HEK293T (cell line): ENCODE data around the gene PPP2R5D.

Experiments used
- CTCF ChIA-PET: fragments of 350-600 bp; formaldehyde crosslinking; extraction: SDS; loops from one replicate; lab custom pipeline; 2021; ENCODE audit warnings: antibody characterized with exemption, inconsistent platforms; lab: Yijun Ruan, JAX
- POLR2A ChIA-PET: fragments of 350-600 bp; formaldehyde crosslinking; extraction: SDS; loops from one replicate; lab custom pipeline; 2020; ENCODE audit warnings: antibody characterized with exemption, inconsistent platforms; lab: Yijun Ruan, JAX
- DNase-seq: peaks from one replicate; pipeline ENCODE4 v3.0.0; 2012; ENCODE audit warnings: mixed read lengths; ENCODE audit errors: extremely low spot score
- ARNT ChIP-seq: fragments of 450-650 bp; IDR thresholded peaks from 2 replicates; pipeline ENCODE4 v1.6.1; 2017; ENCODE audit warnings: mild to moderate bottlenecking
- BHLHE40 ChIP-seq: fragments of 450-650 bp; IDR thresholded peaks from 2 replicates; pipeline ENCODE4 v1.6.1; 2016; ENCODE audit warnings: mild to moderate bottlenecking, moderate library complexity, borderline replicate concordance
- CTBP1 ChIP-seq: fragments of 450-650 bp; IDR thresholded peaks from 2 replicates; pipeline ENCODE4 v1.6.1; 2016; ENCODE audit warnings: borderline replicate concordance
- ELF4 ChIP-seq: fragments of 450-650 bp; IDR thresholded peaks from 2 replicates; pipeline ENCODE4 v1.6.1; 2017; ENCODE audit warnings: antibody characterized with exemption
- FOXA1 ChIP-seq: fragments of 450-650 bp; IDR thresholded peaks from 2 replicates; pipeline ENCODE4 v1.6.1; 2016; ENCODE audit warnings: mild to moderate bottlenecking
- FOXK2 ChIP-seq: fragments of 450-650 bp; IDR thresholded peaks from 2 replicates; pipeline ENCODE4 v1.6.1; 2016; ENCODE audit warnings: mild to moderate bottlenecking
- FOXM1 ChIP-seq: fragments of 450-650 bp; IDR thresholded peaks from 2 replicates; pipeline ENCODE4 v1.6.1; 2017; ENCODE audit warnings: mild to moderate bottlenecking, borderline replicate concordance
- HDGF ChIP-seq: fragments of 450-650 bp; IDR thresholded peaks from 2 replicates; pipeline ENCODE4 v1.6.1; 2017; ENCODE audit warnings: antibody characterized with exemption, borderline replicate concordance
- L3MBTL2 ChIP-seq: fragments of 450-650 bp; conservative IDR thresholded peaks from 2 replicates; pipeline ENCODE4 v1.6.1; 2016; ENCODE audit warnings: mild to moderate bottlenecking
- LEF1 ChIP-seq: fragments of 450-650 bp; IDR thresholded peaks from 2 replicates; pipeline ENCODE4 v1.6.1; 2017; ENCODE audit warnings: mild to moderate bottlenecking, borderline replicate concordance
- NFRKB ChIP-seq: fragments of 450-650 bp; IDR thresholded peaks from 2 replicates; pipeline ENCODE4 v1.6.1; 2016; ENCODE audit warnings: mild to moderate bottlenecking, moderate library complexity
- PKNOX1 ChIP-seq: fragments of 450-650 bp; IDR thresholded peaks from 2 replicates; pipeline ENCODE4 v1.6.1; 2016
- SP1 ChIP-seq: fragments of 450-650 bp; IDR thresholded peaks from 2 replicates; pipeline ENCODE4 v1.6.1; 2017
- SUZ12 ChIP-seq: fragments of 450-650 bp; IDR thresholded peaks from 2 replicates; pipeline ENCODE4 v1.6.1; 2016; ENCODE audit warnings: mild to moderate bottlenecking
- TARDBP ChIP-seq: fragments of 450-650 bp; IDR thresholded peaks from 2 replicates; pipeline ENCODE4 v1.6.1; 2016
- ZNF384 ChIP-seq: fragments of 450-650 bp; IDR thresholded peaks from 2 replicates; pipeline ENCODE4 v1.6.1; 2016

PPP2R5D gene

DNA sequence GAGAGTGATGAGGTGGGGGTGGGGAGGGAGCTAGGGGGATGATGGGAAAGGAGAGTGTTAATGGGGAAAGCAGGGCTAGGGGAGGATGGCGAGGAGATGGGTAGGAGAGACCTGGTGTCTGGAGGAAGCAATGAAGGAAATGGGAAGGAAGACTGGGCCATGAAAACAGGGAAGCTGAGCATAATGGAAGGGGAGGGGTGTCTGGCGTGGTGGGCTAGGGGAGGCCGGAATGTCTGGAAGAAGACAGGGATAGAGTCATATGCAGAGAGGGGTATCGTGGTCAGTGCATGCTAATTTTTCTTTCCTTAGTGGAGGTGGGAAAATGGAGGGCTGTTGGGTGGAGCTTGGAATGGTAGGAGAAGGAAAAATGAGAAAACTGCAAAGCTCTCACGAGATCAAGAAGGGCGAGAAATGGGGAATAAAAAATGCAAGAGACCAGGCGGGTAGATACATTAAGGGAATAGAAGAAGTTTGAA is 30.1 kb downstream of the PPP2R5D start:
- no peak for DNase-seq
- TF ChIP-seq PKNOX1: no peak
- no peak for TF ChIP-seq ELF4
- ChIA-PET POLR2A (interaction anchor here (0.6 to 7.4 kb wide), 25 partner anchors 8 to 1205 kb away, joined by 3 to 78 read pairs (median 5); partner anchors contain the start of genes CNPY3, CUL7, KLC4 and MRPL2), CTCF (interaction anchor here (0.9 kb wide), 1 partner anchor 129 kb away, joined by 4 read pairs; no protein-coding TSS in a partner anchor)

- POLR2A ChIA-PET: interaction anchor here (1.2 to 3.7 kb wide), 6 partner anchors 9 to 87 kb away, joined by 4 to 30 read pairs (median 9); partner anchors contain the start of genes CNPY3, CUL7, KLC4 and MRPL2
- CTCF ChIA-PET: no interaction called here
- no peak for DNase-seq
- TF ChIP-seq SUZ12: no peak
- TF ChIP-seq NFRKB: no peak
- no peak for TF ChIP-seq HDGF
- no peak for TF ChIP-seq SP1
- TF ChIP-seq TARDBP: no peak
- no peak for TF ChIP-seq FOXA1
- TF ChIP-seq FOXM1: no peak
Observed at GRCh38 chr6:43016176-43016942, 32.0 kb downstream of the PPP2R5D start.

- POLR2A ChIA-PET: interaction anchor here (1.2 to 3.7 kb wide), 5 partner anchors 33 to 88 kb away, joined by 4 to 22 read pairs (median 6); partner anchors contain the start of genes CNPY3, CUL7, KLC4 and MRPL2
- no peak for DNase-seq
- TF ChIP-seq ZNF384: no peak
- TF ChIP-seq BHLHE40: no peak
- no peak for TF ChIP-seq FOXA1
- TF ChIP-seq TARDBP: no peak
- TF ChIP-seq HDGF: no peak
- TF ChIP-seq PKNOX1: no peak
- TF ChIP-seq NFRKB: no peak
- no peak for TF ChIP-seq LEF1
- TF ChIP-seq FOXM1: no peak
- TF ChIP-seq ELF4: no peak
Observed at GRCh38 chr6:43016943-43017334, 32.6 kb downstream of the PPP2R5D start.

GRCh38 chr6:43019152-43019551 is 34.8 kb downstream of the PPP2R5D start:
- ChIA-PET POLR2A (interaction anchor here (1.8 kb wide), 1 partner anchor 35 kb away, joined by 4 read pairs; the partner anchor contains the start of gene PPP2R5D), CTCF (no interaction called here)
- no peak for DNase-seq
- TF ChIP-seq FOXM1: no peak
- no peak for TF ChIP-seq ELF4
- no peak for TF ChIP-seq CTBP1
- no peak for TF ChIP-seq FOXK2
- no peak for TF ChIP-seq LEF1
- TF ChIP-seq ZNF384: no peak
- no peak for TF ChIP-seq SP1
- TF ChIP-seq NFRKB: no peak
- TF ChIP-seq PKNOX1: no peak
- no peak for TF ChIP-seq FOXA1
- TF ChIP-seq TARDBP: no peak
- no peak for TF ChIP-seq L3MBTL2
- TF ChIP-seq BHLHE40: no peak
- no peak for TF ChIP-seq HDGF
- no peak for TF ChIP-seq SUZ12
- TF ChIP-seq ARNT: no peak

More at GRCh38 chr6:43016943-43017334, 32.6 kb downstream of the PPP2R5D start:
- CTCF ChIA-PET: no interaction called here

DNA sequence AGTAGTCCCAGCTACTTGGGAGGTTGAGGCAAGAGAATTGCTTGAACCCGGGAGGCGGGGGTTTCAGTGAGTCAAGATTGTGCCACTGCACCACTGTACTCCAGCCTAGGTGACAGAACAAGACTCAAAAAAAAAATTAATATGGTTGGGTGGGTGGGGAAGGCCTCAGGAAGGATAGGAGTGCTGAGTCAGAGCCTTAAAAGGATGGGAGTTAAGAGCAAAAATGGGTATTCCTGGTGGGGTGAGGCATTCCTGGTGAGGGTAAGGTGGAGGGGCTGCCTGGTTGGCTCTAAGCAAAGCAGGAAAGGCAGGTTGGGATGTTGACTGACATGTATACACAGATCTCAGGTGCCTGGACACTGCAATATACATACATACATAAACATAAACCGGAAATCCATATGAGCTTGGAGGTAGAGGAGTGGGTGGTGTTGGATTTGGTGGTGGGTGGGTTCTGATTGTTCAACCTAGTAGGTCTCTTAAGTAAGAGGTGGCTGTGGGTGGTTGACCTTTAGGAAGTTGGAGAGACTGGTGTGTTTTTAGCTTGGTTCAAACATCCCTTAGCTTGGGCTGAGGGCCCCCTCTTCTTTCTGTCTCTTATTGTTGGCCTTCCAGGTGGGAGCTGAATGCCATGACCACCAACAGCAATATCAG is 35.8 kb downstream of the PPP2R5D start:
- ChIA-PET CTCF (no interaction called here), POLR2A (interaction anchor here (0.8 to 2.8 kb wide), 10 partner anchors 9 to 123 kb away, joined by 3 to 26 read pairs (median 8); partner anchors contain the start of genes CNPY3, CUL7, KLC4 and MRPL2)
- no peak for DNase-seq
- TF ChIP-seq FOXM1 (no peak), HDGF (no peak), FOXA1 (no peak), SUZ12 (no peak), ZNF384 (no peak), FOXK2 (no peak), TARDBP (no peak), SP1 (no peak), L3MBTL2 (no peak), LEF1 (no peak), ELF4 (no peak)
